Endodermal cell (in vitro differentiated cells): Measurements from ENCODE around the gene RAB13. TPM values are rescaled to one million over a fixed set of nuclear protein-coding genes. Genes with fewer than 3 reads are reported as not detected.

ENCODE experiments used
- DNase-seq: peaks from one replicate; pipeline ENCODE4 v3.0.0-alpha.2; 2017
- H3K27ac ChIP-seq: 2 replicates; pipeline ENCODE4 v1.5.1; 2013; ENCODE audit warnings: mild to moderate bottlenecking, low read depth, low read length, moderate library complexity
- H3K27me3 ChIP-seq: 2 replicates; pipeline ENCODE4 v1.6.1; 2013; ENCODE audit warnings: mild to moderate bottlenecking, low read length, moderate library complexity; ENCODE audit not compliant: insufficient read depth, control insufficient read depth, poor library complexity, severe bottlenecking
- H3K36me3 ChIP-seq: 2 replicates; pipeline ENCODE4 v1.7.0; 2013; ENCODE audit warnings: mild to moderate bottlenecking, low read length, moderate library complexity; ENCODE audit not compliant: control insufficient read depth, insufficient read depth
- H3K4me1 ChIP-seq: one replicate; pipeline ENCODE4 v1.7.0; 2013; ENCODE audit warnings: low read length; ENCODE audit not compliant: control insufficient read depth, insufficient read depth
- H3K4me3 ChIP-seq: 2 replicates; pipeline ENCODE4 v1.5.1; 2013; ENCODE audit warnings: mild to moderate bottlenecking, low read length, moderate library complexity
- H3K9ac ChIP-seq: 2 replicates; pipeline ENCODE4 v1.6.1; 2013; ENCODE audit warnings: mild to moderate bottlenecking, low read length, moderate library complexity; ENCODE audit not compliant: poor library complexity, severe bottlenecking; ENCODE audit errors: extremely low read depth
- H3K9me3 ChIP-seq: 2 replicates; pipeline ENCODE4 v1.6.1; 2013; ENCODE audit warnings: mild to moderate bottlenecking, low read length, moderate library complexity; ENCODE audit not compliant: control insufficient read depth
- H3K27ac Mint-ChIP-seq: 2 replicates; pipeline ENCODE4 v1.8.0; 2020; ENCODE audit warnings: mixed read lengths
- H3K27me3 Mint-ChIP-seq: 2 replicates; pipeline ENCODE4 v1.8.0; 2021; ENCODE audit warnings: mild to moderate bottlenecking, mixed read lengths; ENCODE audit not compliant: insufficient read depth
- H3K36me3 Mint-ChIP-seq: 2 replicates; pipeline ENCODE4 v1.8.0; 2020; ENCODE audit warnings: low read depth, mixed read lengths
- H3K4me1 Mint-ChIP-seq: 2 replicates; pipeline ENCODE4 v1.8.0; 2020; ENCODE audit warnings: mixed read lengths
- H3K4me3 Mint-ChIP-seq: 2 replicates; pipeline ENCODE4 v1.8.0; 2020; ENCODE audit warnings: mild to moderate bottlenecking, moderate library complexity, mixed read lengths
- H3K9me3 Mint-ChIP-seq: 2 replicates; pipeline ENCODE4 v1.8.0; 2020; ENCODE audit warnings: mild to moderate bottlenecking, mixed read lengths
- WGBS, 2 experiments: methylation state at CpG; one replicate each; pipeline versions ENCODE4 v1.1.5 to v1.1.7; 2013; ENCODE audit warnings: missing lambda C conversion rate in 2 of 2, mixed read lengths in 1 of 2; ENCODE audit not compliant: insufficient coverage in 1 of 2, insufficient read length in 1 of 2; 5-methylcytosine and 5-hydroxymethylcytosine counted together
- total RNA-seq, 2 donors: library from RNA; stranded (reverse); fragmentation: NEBNext Ultra II Directional in 1 of 2; extraction: Animal tissue kit (Norgen Biotek cat#: 25700) in 1 of 2; gene quantifications; 2 replicates in 1 of 2; 3 replicates in 1 of 2; pipeline ENCODE4 v1.2.1, GENCODE V29; 2021
- TF ChIP-seq, protein P1 (sequence below): fragments of 200-600 bp; sonication (generic); conservative IDR thresholded peaks from 2 replicates; pipeline ENCODE4 v1.5.0; 2021; ENCODE audit warnings: antibody characterized with exemption, mild to moderate bottlenecking

RAB13 gene
- total RNA-seq, 2 donors from 2014 or later = 80.3 to 97.1 TPM

DNA sequence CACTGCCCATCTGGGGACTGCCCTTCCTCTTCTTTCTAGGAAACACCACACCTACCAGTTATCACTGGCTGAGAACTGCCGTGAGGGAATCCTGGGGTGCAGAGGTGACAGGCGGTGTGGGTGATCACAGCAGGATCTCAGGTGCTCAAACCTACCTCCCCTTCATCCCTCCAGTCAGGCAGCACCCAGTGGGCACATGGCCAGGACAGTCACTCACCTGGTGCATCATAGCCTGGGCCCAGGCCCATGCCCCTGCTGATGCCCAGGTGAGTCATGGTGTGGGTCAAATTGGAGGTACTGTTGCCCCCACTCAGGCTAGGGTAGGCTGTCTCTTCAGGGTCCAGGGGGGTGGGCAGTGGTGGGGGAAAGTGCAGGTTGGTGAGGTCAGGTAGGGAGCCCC is 34.3 kb downstream of the RAB13 start:
- Mint-ChIP-seq H3K4me1 (peaks cover 8% of the 10 kb centered on the region), H3K4me3 (no peak overlapping the region), H3K27ac (no peak overlapping the region), H3K36me3 (peaks cover 39% of the 10 kb centered on the region), H3K27me3 (no peaks in the 10 kb centered on the region), H3K9me3 (no peaks in the 10 kb centered on the region)
- Histone ChIP-seq H3K27ac (no peak overlapping the region), H3K9ac (no peak overlapping the region), H3K9me3 (no peaks in the 10 kb centered on the region), H3K4me1 (no peaks in the 10 kb centered on the region), H3K27me3 (no peaks in the 10 kb centered on the region), H3K36me3 (peaks cover 42% of the 10 kb centered on the region), H3K4me3 (no peak overlapping the region)
- DNase-seq = no peak
- TF ChIP-seq, protein P1, sequence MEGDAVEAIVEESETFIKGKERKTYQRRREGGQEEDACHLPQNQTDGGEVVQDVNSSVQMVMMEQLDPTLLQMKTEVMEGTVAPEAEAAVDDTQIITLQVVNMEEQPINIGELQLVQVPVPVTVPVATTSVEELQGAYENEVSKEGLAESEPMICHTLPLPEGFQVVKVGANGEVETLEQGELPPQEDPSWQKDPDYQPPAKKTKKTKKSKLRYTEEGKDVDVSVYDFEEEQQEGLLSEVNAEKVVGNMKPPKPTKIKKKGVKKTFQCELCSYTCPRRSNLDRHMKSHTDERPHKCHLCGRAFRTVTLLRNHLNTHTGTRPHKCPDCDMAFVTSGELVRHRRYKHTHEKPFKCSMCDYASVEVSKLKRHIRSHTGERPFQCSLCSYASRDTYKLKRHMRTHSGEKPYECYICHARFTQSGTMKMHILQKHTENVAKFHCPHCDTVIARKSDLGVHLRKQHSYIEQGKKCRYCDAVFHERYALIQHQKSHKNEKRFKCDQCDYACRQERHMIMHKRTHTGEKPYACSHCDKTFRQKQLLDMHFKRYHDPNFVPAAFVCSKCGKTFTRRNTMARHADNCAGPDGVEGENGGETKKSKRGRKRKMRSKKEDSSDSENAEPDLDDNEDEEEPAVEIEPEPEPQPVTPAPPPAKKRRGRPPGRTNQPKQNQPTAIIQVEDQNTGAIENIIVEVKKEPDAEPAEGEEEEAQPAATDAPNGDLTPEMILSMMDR = no peak
- 98 to 100% methylated on average over 2 of the region's 2 CpGs for WGBS, 2 experiments

DNA sequence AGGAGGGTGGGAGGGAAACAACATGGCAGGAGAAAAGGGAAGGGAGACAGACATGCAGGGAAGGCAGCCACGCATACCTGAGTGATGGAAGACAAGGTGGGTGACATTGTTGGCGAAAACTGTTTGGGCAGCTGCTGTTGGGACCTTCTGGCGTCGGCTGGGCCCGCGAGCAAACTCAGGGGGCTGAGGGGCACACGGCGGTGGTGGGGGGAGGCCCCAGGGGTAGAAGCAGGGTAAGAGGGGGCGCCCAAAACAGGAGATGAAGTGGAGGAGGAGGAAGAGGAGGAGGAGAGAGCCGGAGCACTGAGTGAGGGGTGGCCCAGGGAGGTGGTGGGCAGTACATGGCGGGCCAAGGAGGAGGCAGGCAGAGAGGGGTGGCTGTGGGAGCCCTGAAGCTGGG is 35.0 kb downstream of the RAB13 start:
- H3K36me3 ChIP-seq = peaks cover 42% of the 10 kb centered on the region
- H3K4me1 Mint-ChIP-seq = peaks cover 4% of the 10 kb centered on the region
- H3K4me3 Mint-ChIP-seq = no peak overlapping the region
- H3K27ac Mint-ChIP-seq = no peak overlapping the region
- no peaks in the 10 kb centered on the region for H3K4me1 ChIP-seq
- peaks cover 40% of the 10 kb centered on the region for H3K36me3 Mint-ChIP-seq
- H3K9me3 ChIP-seq = no peaks in the 10 kb centered on the region
- no peak overlapping the region for H3K9ac ChIP-seq
- H3K27me3 ChIP-seq = no peaks in the 10 kb centered on the region
- H3K4me3 ChIP-seq = no peak overlapping the region
- TF ChIP-seq, protein P1 = no peak
- WGBS, 2 experiments = 94 to 100% methylated on average over 3 to 11 of the region's 11 CpGs
- H3K27me3 Mint-ChIP-seq = no peaks in the 10 kb centered on the region
- no peaks in the 10 kb centered on the region for H3K9me3 Mint-ChIP-seq
- H3K27ac ChIP-seq = no peak overlapping the region
- DNase-seq = no peak

DNA sequence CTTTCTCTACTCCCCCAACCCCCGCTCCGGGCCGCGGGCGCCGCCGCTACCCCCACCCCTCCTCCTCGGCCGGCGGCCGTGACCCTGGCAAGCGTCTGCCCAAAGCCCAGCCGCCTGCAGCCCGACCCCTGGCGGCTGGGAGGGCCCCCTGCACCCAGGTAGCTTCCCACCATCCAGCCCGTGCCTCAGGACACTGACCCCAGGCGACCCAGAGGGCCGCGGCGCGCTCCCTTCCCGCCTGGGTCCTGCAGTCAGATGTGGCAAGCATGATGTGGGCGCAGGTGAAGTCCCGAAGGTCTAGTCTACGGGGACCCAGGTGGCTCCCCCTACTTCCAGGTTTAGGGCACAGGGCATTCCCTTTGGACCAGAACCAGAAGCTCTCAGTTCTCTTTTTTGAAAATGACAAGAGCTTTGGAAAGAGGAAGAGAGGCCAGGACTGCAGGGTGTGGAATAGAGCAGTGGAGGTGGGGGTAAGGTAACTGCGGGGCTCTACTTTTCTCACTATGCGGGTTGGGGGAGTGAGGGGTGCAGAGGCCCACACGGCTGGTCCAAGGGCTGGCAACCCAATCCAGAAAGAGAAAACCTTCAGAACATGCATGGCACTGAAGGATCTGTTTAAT is 39.4 kb downstream of the RAB13 start, which contains the start of gene DENND4B:
Gene DENND4B, minus strand, starts transcription at position 97 of the 620 bp plus-strand sequence. CDS start 2,344 bp downstream, outside the sequence.
- H3K36me3 ChIP-seq = peaks cover 43% of the 10 kb centered on the region
- Mint-ChIP-seq H3K36me3 (peaks cover 39% of the 10 kb centered on the region), H3K4me3 (peak within 1 kb of the TSS; percentile 78), H3K4me1 (peaks cover 4% of the 10 kb centered on the region), H3K27me3 (no peaks in the 10 kb centered on the region), H3K27ac (peak within 1 kb of the TSS; percentile 84), H3K9me3 (no peaks in the 10 kb centered on the region)
- TF ChIP-seq, protein P1 = peak; percentile 94
- peak; percentile 96 for DNase-seq
- 13 to 38% methylated on average over 8 to 28 of the region's 28 CpGs for WGBS, 2 experiments
- peak within 1 kb of the TSS; percentile 62 for H3K9ac ChIP-seq
- H3K27ac ChIP-seq = peak within 1 kb of the TSS; percentile 41
- H3K4me1 ChIP-seq = no peaks in the 10 kb centered on the region
- no peaks in the 10 kb centered on the region for H3K27me3 ChIP-seq
- H3K9me3 ChIP-seq = no peaks in the 10 kb centered on the region
- H3K4me3 ChIP-seq = peak within 1 kb of the TSS; percentile 92
